Trophoblast cell (in vitro differentiated cells and primary cell): ENCODE data around the gene UXT.

ENCODE experiments used
- DNase-seq, 2 donors: peaks; one replicate each; pipeline ENCODE4 v3.0.0-alpha.2; 2016
- H2AFZ ChIP-seq: 2 replicates; pipeline ENCODE4 v1.6.1; 2013; ENCODE audit warnings: low read length, moderate library complexity, mild to moderate bottlenecking; ENCODE audit not compliant: insufficient read depth, poor library complexity
- H2AK5ac ChIP-seq: 2 replicates; pipeline ENCODE4 v1.6.1; 2013; ENCODE audit warnings: mild to moderate bottlenecking, low read length
- H2BK120ac ChIP-seq: 2 replicates; pipeline ENCODE4 v1.6.1; 2013; ENCODE audit warnings: low read length, mild to moderate bottlenecking, moderate library complexity; ENCODE audit not compliant: insufficient read depth, poor library complexity
- H2BK12ac ChIP-seq: 2 replicates; pipeline ENCODE4 v1.6.1; 2013; ENCODE audit warnings: mild to moderate bottlenecking, low read length, moderate library complexity
- H2BK5ac ChIP-seq: 2 replicates; pipeline ENCODE4 v1.6.1; 2013; ENCODE audit warnings: low read length, low read depth, moderate library complexity, mild to moderate bottlenecking; ENCODE audit not compliant: poor library complexity
- H3K14ac ChIP-seq: 2 replicates; pipeline ENCODE4 v1.6.1; 2013; ENCODE audit warnings: mild to moderate bottlenecking, low read length
- H3K18ac ChIP-seq: 2 replicates; pipeline ENCODE4 v1.6.1; 2013; ENCODE audit warnings: mild to moderate bottlenecking, low read length
- H3K23ac ChIP-seq: 2 replicates; pipeline ENCODE4 v1.6.1; 2013; ENCODE audit warnings: low read length
- H3K27ac ChIP-seq: 2 replicates; pipeline ENCODE4 v1.5.1; 2013; ENCODE audit warnings: low read depth, mild to moderate bottlenecking, inconsistent platforms, low read length, moderate library complexity
- H3K27me3 ChIP-seq: 2 replicates; pipeline ENCODE4 v1.6.1; 2013; ENCODE audit warnings: inconsistent platforms, mild to moderate bottlenecking, low read length, moderate library complexity; ENCODE audit not compliant: insufficient read depth
- H3K36me3 ChIP-seq, 2 experiments: 1 replicate in 1 of 2; 2 replicates in 1 of 2; pipeline ENCODE4 v1.6.1; 2013; ENCODE audit warnings: low read length in 2 of 2, mild to moderate bottlenecking in 2 of 2, moderate library complexity in 1 of 2; ENCODE audit not compliant: insufficient read depth in 2 of 2, control insufficient read depth in 1 of 2
- H3K4ac ChIP-seq: 2 replicates; pipeline ENCODE4 v1.6.1; 2013; ENCODE audit warnings: low read depth, mild to moderate bottlenecking, low read length, moderate library complexity
- H3K4me1 ChIP-seq, 2 experiments: 1 replicate in 1 of 2; 2 replicates in 1 of 2; pipeline ENCODE4 v1.6.1; 2013; ENCODE audit warnings: low read length in 2 of 2, mild to moderate bottlenecking in 2 of 2, moderate library complexity in 1 of 2; ENCODE audit not compliant: insufficient read depth in 2 of 2, control insufficient read depth in 1 of 2
- H3K4me2 ChIP-seq: 2 replicates; pipeline ENCODE4 v1.6.1; 2013; ENCODE audit warnings: inconsistent platforms, mild to moderate bottlenecking, low read length, moderate library complexity
- H3K4me3 ChIP-seq: 2 replicates; pipeline ENCODE4 v1.5.1; 2013; ENCODE audit warnings: mild to moderate bottlenecking, low read depth, low read length, inconsistent platforms
- H3K79me1 ChIP-seq: one replicate; pipeline ENCODE4 v1.6.1; 2013; ENCODE audit warnings: low read length
- H3K79me2 ChIP-seq: 2 replicates; pipeline ENCODE4 v1.6.1; 2013; ENCODE audit warnings: low read length, mild to moderate bottlenecking; ENCODE audit not compliant: control insufficient read depth, insufficient read depth, poor library complexity
- H3K9ac ChIP-seq: 2 replicates; pipeline ENCODE4 v1.6.1; 2013; ENCODE audit warnings: mild to moderate bottlenecking, low read length
- H3K9me3 ChIP-seq: 2 replicates; pipeline ENCODE4 v1.6.1; 2013; ENCODE audit warnings: low read depth, mild to moderate bottlenecking, control low read depth, inconsistent platforms, low read length; ENCODE audit not compliant: insufficient read depth
- H4K12ac ChIP-seq: 2 replicates; pipeline ENCODE4 v1.6.1; 2013; ENCODE audit warnings: low read depth, mild to moderate bottlenecking, low read length, moderate library complexity
- H4K8ac ChIP-seq: 2 replicates; pipeline ENCODE4 v1.6.1; 2013; ENCODE audit warnings: low read depth, mild to moderate bottlenecking, low read length, moderate library complexity
- H4K91ac ChIP-seq: one replicate; pipeline ENCODE4 v1.6.1; 2013; ENCODE audit warnings: low read depth, mild to moderate bottlenecking, low read length, moderate library complexity
- WGBS: extraction: QIAGEN DNeasy Blood & Tissue Kit; methylation state at CpG from one replicate; pipeline ENCODE4 v1.1.7; 2013; ENCODE audit warnings: missing lambda C conversion rate; ENCODE audit not compliant: insufficient read length, insufficient coverage; ENCODE audit errors: extremely low coverage; 5-methylcytosine and 5-hydroxymethylcytosine counted together

UXT gene

GRCh38 chrX:47697181-47697580 lies 38.2 kb upstream of the UXT start:
- H3K4me2 ChIP-seq = no peak overlapping the region
- H2BK120ac ChIP-seq = no peak overlapping the region
- no peaks in the 10 kb centered on the region for H3K27me3 ChIP-seq
- no peak overlapping the region for H2AFZ ChIP-seq
- no peak overlapping the region for H4K91ac ChIP-seq
- DNase-seq = peak; percentile 28 to 47
- H4K8ac ChIP-seq = no peak overlapping the region
- no peak overlapping the region for H4K12ac ChIP-seq
- no peaks in the 10 kb centered on the region for H3K4me1 ChIP-seq
- no peaks in the 10 kb centered on the region for H3K36me3 ChIP-seq
- H3K18ac ChIP-seq = no peak overlapping the region
- no peak overlapping the region for H3K23ac ChIP-seq
- no peak overlapping the region for H2AK5ac ChIP-seq
- H2BK5ac ChIP-seq = no peak overlapping the region
- H3K79me2 ChIP-seq = no peaks in the 10 kb centered on the region
- H3K27ac ChIP-seq = no peak overlapping the region
- no peak overlapping the region for H3K4me3 ChIP-seq
- H3K14ac ChIP-seq = no peak overlapping the region
- no CpG with 5 or more reads among the region's 1 CpG for WGBS
- no peak overlapping the region for H2BK12ac ChIP-seq
- H3K9me3 ChIP-seq = no peaks in the 10 kb centered on the region
- no peak overlapping the region for H3K9ac ChIP-seq
- no peak overlapping the region for H3K4ac ChIP-seq
- H3K79me1 ChIP-seq = no peaks in the 10 kb centered on the region

DNA sequence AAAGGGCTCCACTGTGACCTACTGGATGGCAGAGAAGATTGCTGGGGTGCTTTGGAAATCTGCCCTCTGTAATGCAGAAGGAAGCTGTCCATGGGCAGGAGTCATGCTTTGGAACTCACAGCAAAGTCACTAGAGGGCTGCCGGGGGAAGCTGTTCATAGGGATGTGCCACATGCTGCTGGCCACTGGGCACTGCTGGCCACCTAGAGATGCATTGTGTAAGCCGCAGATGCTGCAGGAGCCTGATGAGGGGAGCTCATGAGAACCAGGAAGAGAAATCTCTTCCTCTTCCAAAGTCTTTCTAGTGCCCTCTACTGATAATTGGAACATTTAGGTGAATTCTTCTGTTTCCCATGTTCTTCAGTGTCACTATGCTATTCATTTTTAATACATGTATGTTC lies 31.2 kb upstream of the UXT start:
- Histone ChIP-seq H3K18ac (no peak overlapping the region), H3K14ac (no peak overlapping the region), H4K91ac (no peak overlapping the region), H3K4ac (no peak overlapping the region), H3K9me3 (no peaks in the 10 kb centered on the region), H2BK12ac (no peak overlapping the region), H3K9ac (no peak overlapping the region), H3K4me3 (no peak overlapping the region), H2AK5ac (no peak overlapping the region), H2BK120ac (no peak overlapping the region), H3K4me2 (no peak overlapping the region), H3K79me1 (no peaks in the 10 kb centered on the region), H4K12ac (no peak overlapping the region), H3K4me1 (no peaks in the 10 kb centered on the region), H3K27ac (no peak overlapping the region), H3K79me2 (no peaks in the 10 kb centered on the region), H2BK5ac (no peak overlapping the region), H4K8ac (no peak overlapping the region), H3K23ac (no peak overlapping the region), H3K36me3 (no peaks in the 10 kb centered on the region), H2AFZ (no peak overlapping the region), H3K27me3 (no peaks in the 10 kb centered on the region)
- WGBS = no CpG with 5 or more reads among the region's 2 CpGs
- DNase-seq = no peak

DNA sequence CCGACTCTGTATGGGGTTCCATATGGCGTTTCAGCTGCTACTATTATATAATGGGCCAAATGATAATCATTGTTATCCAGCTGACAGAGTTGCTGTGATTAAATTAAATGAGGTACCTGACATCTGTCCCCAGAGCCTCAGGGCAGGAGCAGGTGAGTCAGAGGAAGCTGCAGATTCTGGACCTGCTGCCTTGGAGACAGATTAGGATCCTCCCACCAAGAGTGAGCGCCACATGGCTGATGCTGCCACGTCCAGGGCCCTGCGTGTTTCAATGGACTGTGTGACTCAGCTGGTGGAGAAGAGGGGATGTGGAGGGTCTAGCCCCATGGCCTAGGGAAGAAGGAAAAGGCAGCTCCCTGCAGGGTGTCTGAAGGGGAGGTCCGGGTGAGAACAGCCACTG lies 28.3 kb upstream of the UXT start:
- Histone ChIP-seq H2AK5ac (no peak overlapping the region), H4K8ac (no peak overlapping the region), H3K9me3 (no peaks in the 10 kb centered on the region), H2AFZ (no peak overlapping the region), H3K79me1 (no peaks in the 10 kb centered on the region), H2BK12ac (no peak overlapping the region), H3K14ac (no peak overlapping the region), H3K9ac (no peak overlapping the region), H3K36me3 (no peaks in the 10 kb centered on the region), H4K12ac (no peak overlapping the region), H4K91ac (no peak overlapping the region), H3K4me2 (no peak overlapping the region), H2BK120ac (no peak overlapping the region), H2BK5ac (no peak overlapping the region), H3K18ac (no peak overlapping the region), H3K4me1 (no peaks in the 10 kb centered on the region), H3K27me3 (no peaks in the 10 kb centered on the region), H3K4ac (no peak overlapping the region), H3K23ac (no peak overlapping the region), H3K4me3 (no peak overlapping the region), H3K27ac (no peak overlapping the region), H3K79me2 (no peaks in the 10 kb centered on the region)
- WGBS = no CpG with 5 or more reads among the region's 6 CpGs
- peak; percentile 23 to 57 for DNase-seq

GRCh38 chrX:47683829-47684205 lies 24.8 kb upstream of the UXT start:
- Histone ChIP-seq H3K36me3 (no peaks in the 10 kb centered on the region), H2BK5ac (no peak overlapping the region), H3K9ac (no peak overlapping the region), H2BK120ac (no peak overlapping the region), H3K4me1 (no peaks in the 10 kb centered on the region), H3K4me3 (no peak overlapping the region), H4K12ac (no peak overlapping the region), H3K9me3 (no peaks in the 10 kb centered on the region), H2BK12ac (no peak overlapping the region), H3K18ac (no peak overlapping the region), H2AK5ac (no peak overlapping the region), H2AFZ (no peak overlapping the region), H3K4me2 (no peak overlapping the region), H3K79me1 (no peaks in the 10 kb centered on the region), H3K27ac (no peak overlapping the region), H3K14ac (no peak overlapping the region), H3K79me2 (no peaks in the 10 kb centered on the region), H4K91ac (no peak overlapping the region), H3K27me3 (no peaks in the 10 kb centered on the region), H4K8ac (no peak overlapping the region), H3K4ac (no peak overlapping the region), H3K23ac (no peak overlapping the region)
- no CpG with 5 or more reads among the region's 3 CpGs for WGBS
- DNase-seq = no peak
